Vagina (tissue), 2 donors: ENCODE data around the gene ITK.

Experiments
- POLR2A ChIP-seq, 2 donors: fragments of 450-650 bp; IDR thresholded peaks; one replicate each; pipeline ENCODE4 v1.6.1; 2017; ENCODE audit warnings: antibody characterized with exemption in 2 of 2, mild to moderate bottlenecking in 2 of 2, moderate library complexity in 2 of 2
- TF ChIP-seq, protein P1 (sequence below), 3 experiments: fragments of 450-650 bp in 2 of 3; fragments of 200-600 bp in 1 of 3; sonication (generic) in 1 of 3; IDR thresholded peaks; one replicate each; pipeline ENCODE4 v1.5.1; 2017 to 2019; ENCODE audit warnings: antibody characterized with exemption in 3 of 3, mild to moderate bottlenecking in 2 of 3, moderate library complexity in 2 of 3

- no peak for TF ChIP-seq POLR2A (IDR thresholded peaks at IDR 0.05)
- TF ChIP-seq, protein P1, sequence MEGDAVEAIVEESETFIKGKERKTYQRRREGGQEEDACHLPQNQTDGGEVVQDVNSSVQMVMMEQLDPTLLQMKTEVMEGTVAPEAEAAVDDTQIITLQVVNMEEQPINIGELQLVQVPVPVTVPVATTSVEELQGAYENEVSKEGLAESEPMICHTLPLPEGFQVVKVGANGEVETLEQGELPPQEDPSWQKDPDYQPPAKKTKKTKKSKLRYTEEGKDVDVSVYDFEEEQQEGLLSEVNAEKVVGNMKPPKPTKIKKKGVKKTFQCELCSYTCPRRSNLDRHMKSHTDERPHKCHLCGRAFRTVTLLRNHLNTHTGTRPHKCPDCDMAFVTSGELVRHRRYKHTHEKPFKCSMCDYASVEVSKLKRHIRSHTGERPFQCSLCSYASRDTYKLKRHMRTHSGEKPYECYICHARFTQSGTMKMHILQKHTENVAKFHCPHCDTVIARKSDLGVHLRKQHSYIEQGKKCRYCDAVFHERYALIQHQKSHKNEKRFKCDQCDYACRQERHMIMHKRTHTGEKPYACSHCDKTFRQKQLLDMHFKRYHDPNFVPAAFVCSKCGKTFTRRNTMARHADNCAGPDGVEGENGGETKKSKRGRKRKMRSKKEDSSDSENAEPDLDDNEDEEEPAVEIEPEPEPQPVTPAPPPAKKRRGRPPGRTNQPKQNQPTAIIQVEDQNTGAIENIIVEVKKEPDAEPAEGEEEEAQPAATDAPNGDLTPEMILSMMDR (IDR thresholded peaks at IDR 0.05) = no peak
Measured at GRCh38 chr5:157203417-157203816, 22.8 kb downstream of the ITK start.
